ENCODE data around the gene TEX19.
"Not testable (repeated sequence)": the region's sequence is repeated elsewhere in the genome, so short reads cannot be mapped to it uniquely, and the experiment has no call there.

The TEX19 gene

GRCh38 chr17:82369211-82369610 lies 10.2 kb downstream of the TEX19 start:
- Histone ChIP-seq H3K79me1 (ENCODE audit: low read length) (no peaks in the 10 kb centered on the region), H3K27me3 (ENCODE audit: insufficient read depth, low read length, poor library complexity) (peaks cover 16% of the 10 kb centered on the region)

GRCh38 chr17:82370471-82371332 lies 11.7 kb downstream of the TEX19 start:
- Histone ChIP-seq H3K27ac (ENCODE audit: low read depth, low read length) (no peak overlapping the region), H3K79me1 (ENCODE audit: low read length) (no peaks in the 10 kb centered on the region), H3K4ac (ENCODE audit: low read depth, low read length) (no peak overlapping the region), H2BK15ac (replicated peaks; ENCODE audit: low read depth) (no peak overlapping the region), H2BK120ac (ENCODE audit: low read depth, low read length) (no peak overlapping the region), H3K23ac (ENCODE audit: low read length) (no peak overlapping the region), H3K79me2 (ENCODE audit: control insufficient read depth, insufficient read depth, low read length) (no peaks in the 10 kb centered on the region), H4K8ac (ENCODE audit: low read depth, low read length) (no peak overlapping the region), H3K18ac (ENCODE audit: low read length) (no peak overlapping the region), H4K5ac (ENCODE audit: low read length) (no peak overlapping the region), H3K36me3 (ENCODE audit: control insufficient read depth, insufficient read depth, low read length) (no peaks in the 10 kb centered on the region), H3K9ac (ENCODE audit: low read length) (no peak overlapping the region), H2AK5ac (ENCODE audit: low read length) (no peak overlapping the region), H3K56ac (ENCODE audit: low read length) (peak overlapping the region; percentile 25), H3K4me3 (ENCODE audit: low read length) (no peak overlapping the region), H2BK5ac (ENCODE audit: low read length) (no peak overlapping the region), H3K4me1 (ENCODE audit: control insufficient read depth, low read depth, low read length) (no peaks in the 10 kb centered on the region), H3K27me3 (ENCODE audit: insufficient read depth, low read length, poor library complexity) (peaks cover 16% of the 10 kb centered on the region), H3K4me2 (ENCODE audit: low read length) (no peak overlapping the region)
- no peak for DNase-seq
- WGBS (ENCODE audit: extremely low coverage, insufficient coverage, low lambda C conversion rate), result no CpG with 5 or more reads among the region's 38 CpGs

More at GRCh38 chr17:82369211-82369610, 10.2 kb downstream of the TEX19 start:
- Histone ChIP-seq H3K4me1 (ENCODE audit: control insufficient read depth, low read depth, low read length) (no peaks in the 10 kb centered on the region), H3K36me3 (ENCODE audit: control insufficient read depth, insufficient read depth, low read length) (no peaks in the 10 kb centered on the region), H2AK5ac (ENCODE audit: low read length) (no peak overlapping the region), H3K9ac (ENCODE audit: low read length) (no peak overlapping the region), H3K4me2 (ENCODE audit: low read length) (no peak overlapping the region), H2BK120ac (ENCODE audit: low read depth, low read length) (no peak overlapping the region), H4K8ac (ENCODE audit: low read depth, low read length) (no peak overlapping the region), H3K4ac (ENCODE audit: low read depth, low read length) (no peak overlapping the region), H2BK15ac (replicated peaks; ENCODE audit: low read depth) (no peak overlapping the region), H2BK5ac (ENCODE audit: low read length) (no peak overlapping the region), H3K18ac (ENCODE audit: low read length) (no peak overlapping the region), H3K56ac (ENCODE audit: low read length) (no peak overlapping the region), H3K23ac (ENCODE audit: low read length) (no peak overlapping the region), H3K4me3 (ENCODE audit: low read length) (no peak overlapping the region), H3K79me2 (ENCODE audit: control insufficient read depth, insufficient read depth, low read length) (no peaks in the 10 kb centered on the region), H3K27ac (ENCODE audit: low read depth, low read length) (no peak overlapping the region), H4K5ac (ENCODE audit: low read length) (no peak overlapping the region)
- WGBS (ENCODE audit: extremely low coverage, insufficient coverage, low lambda C conversion rate), result no CpG with 5 or more reads among the region's 7 CpGs
- no peak for DNase-seq

DNA sequence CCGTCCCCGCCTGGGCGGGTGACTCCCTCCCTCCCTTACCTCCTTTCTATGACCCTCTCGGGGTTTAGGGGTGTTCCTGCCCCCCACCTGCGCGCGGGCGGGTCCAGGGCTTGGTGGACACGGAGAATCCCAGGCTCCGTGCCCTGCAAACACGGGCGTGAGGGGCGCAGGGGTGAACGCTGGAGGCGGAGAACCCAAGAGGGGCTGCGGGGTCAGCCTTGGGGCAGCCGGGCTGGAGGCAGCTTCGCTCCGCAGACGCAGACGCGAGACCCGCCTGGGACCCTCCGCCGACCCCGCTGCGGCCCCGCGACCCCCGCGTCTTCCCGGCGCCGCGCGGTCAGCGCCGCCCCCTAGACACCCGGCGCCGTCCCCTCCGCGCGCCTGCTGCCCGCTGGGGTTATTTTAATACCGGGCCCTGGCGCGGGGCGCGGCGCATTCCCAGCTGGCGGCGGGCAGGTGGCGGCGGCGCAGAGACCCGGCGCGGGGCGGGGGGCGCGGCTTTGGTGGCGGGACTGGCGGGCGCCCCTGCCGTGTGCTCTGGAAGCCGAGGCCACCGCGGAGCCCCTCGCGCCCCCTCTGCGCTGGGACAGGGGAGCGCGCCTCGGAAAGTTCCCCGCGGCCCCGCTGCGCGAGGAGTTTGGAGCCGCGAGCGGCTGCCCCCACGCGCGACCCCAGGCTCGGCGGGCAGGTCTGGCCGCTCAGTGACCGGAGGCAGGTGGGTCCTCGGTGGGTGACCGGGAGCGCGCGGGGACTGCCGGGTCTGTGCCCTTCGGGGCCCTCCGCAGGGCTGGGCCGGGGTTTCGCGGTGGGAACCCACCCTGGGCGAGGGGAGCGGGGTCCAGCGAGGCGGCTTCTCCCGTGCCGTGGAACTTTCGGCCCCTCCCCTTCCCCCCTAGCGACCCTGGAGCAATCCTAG lies 12.5 kb downstream of the TEX19 start, which contains the start of gene UTS2R:
Gene UTS2R, plus strand, starts transcription at position 433 of the 916 bp plus-strand sequence. CDS start 2,560 bp downstream, outside the sequence.
- no CpG with 5 or more reads among the region's 109 CpGs for WGBS (ENCODE audit: extremely low coverage, insufficient coverage, low lambda C conversion rate)
- Histone ChIP-seq H4K5ac (ENCODE audit: low read length) (no peak within 1 kb of the TSS), H2BK5ac (ENCODE audit: low read length) (no peak within 1 kb of the TSS), H2BK15ac (replicated peaks; ENCODE audit: low read depth) (no peak within 1 kb of the TSS), H3K27ac (ENCODE audit: low read depth, low read length) (no peak within 1 kb of the TSS), H3K36me3 (ENCODE audit: control insufficient read depth, insufficient read depth, low read length) (no peaks in the 10 kb centered on the region), H2BK120ac (ENCODE audit: low read depth, low read length) (no peak within 1 kb of the TSS), H3K4me3 (ENCODE audit: low read length) (no peak within 1 kb of the TSS), H3K9ac (ENCODE audit: low read length) (peak within 1 kb of the TSS; percentile 21), H3K4ac (ENCODE audit: low read depth, low read length) (no peak within 1 kb of the TSS), H3K27me3 (ENCODE audit: insufficient read depth, low read length, poor library complexity) (peaks cover 16% of the 10 kb centered on the region), H3K4me1 (ENCODE audit: control insufficient read depth, low read depth, low read length) (no peaks in the 10 kb centered on the region), H3K4me2 (ENCODE audit: low read length) (peak within 1 kb of the TSS; percentile 22), H3K79me2 (ENCODE audit: control insufficient read depth, insufficient read depth, low read length) (no peaks in the 10 kb centered on the region), H3K56ac (ENCODE audit: low read length) (peak within 1 kb of the TSS; percentile 42), H3K23ac (ENCODE audit: low read length) (no peak within 1 kb of the TSS), H4K8ac (ENCODE audit: low read depth, low read length) (no peak within 1 kb of the TSS), H3K79me1 (ENCODE audit: low read length) (no peaks in the 10 kb centered on the region), H2AK5ac (ENCODE audit: low read length) (no peak within 1 kb of the TSS), H3K18ac (ENCODE audit: low read length) (no peak within 1 kb of the TSS)
- no peak for DNase-seq

GRCh38 chr17:82372249-82373071 lies 13.4 kb downstream of the TEX19 start:
- Histone ChIP-seq H3K4me1 (ENCODE audit: control insufficient read depth, low read depth, low read length) (no peaks in the 10 kb centered on the region), H3K4me2 (ENCODE audit: low read length) (no peak overlapping the region), H3K79me1 (ENCODE audit: low read length) (no peaks in the 10 kb centered on the region), H3K36me3 (ENCODE audit: control insufficient read depth, insufficient read depth, low read length) (no peaks in the 10 kb centered on the region), H2BK120ac (ENCODE audit: low read depth, low read length) (no peak overlapping the region), H3K4ac (ENCODE audit: low read depth, low read length) (no peak overlapping the region), H3K56ac (ENCODE audit: low read length) (peak overlapping the region; percentile 25), H4K5ac (ENCODE audit: low read length) (no peak overlapping the region), H3K27ac (ENCODE audit: low read depth, low read length) (no peak overlapping the region), H4K8ac (ENCODE audit: low read depth, low read length) (no peak overlapping the region), H3K27me3 (ENCODE audit: insufficient read depth, low read length, poor library complexity) (peaks cover 16% of the 10 kb centered on the region), H3K18ac (ENCODE audit: low read length) (no peak overlapping the region), H3K4me3 (ENCODE audit: low read length) (no peak overlapping the region), H2BK5ac (ENCODE audit: low read length) (no peak overlapping the region), H3K79me2 (ENCODE audit: control insufficient read depth, insufficient read depth, low read length) (no peaks in the 10 kb centered on the region), H3K9ac (ENCODE audit: low read length) (no peak overlapping the region), H3K23ac (ENCODE audit: low read length) (no peak overlapping the region), H2AK5ac (ENCODE audit: low read length) (no peak overlapping the region), H2BK15ac (replicated peaks; ENCODE audit: low read depth) (no peak overlapping the region)
- WGBS (ENCODE audit: extremely low coverage, insufficient coverage, low lambda C conversion rate), result no CpG with 5 or more reads among the region's 41 CpGs
- DNase-seq, result peak; percentile 27

- WGBS (ENCODE audit: extremely low coverage, insufficient coverage, low lambda C conversion rate), result no CpG with 5 or more reads among the region's 10 CpGs
Measured at GRCh38 chr17:82373072-82373452, 14.0 kb downstream of the TEX19 start.

More at GRCh38 chr17:82373072-82373452, 14.0 kb downstream of the TEX19 start:
- not testable (repeated sequence) for H3K4ac ChIP-seq (ENCODE audit: low read depth, low read length); H3K79me1 ChIP-seq (ENCODE audit: low read length); H4K8ac ChIP-seq (ENCODE audit: low read depth, low read length); H3K23ac ChIP-seq (ENCODE audit: low read length); H4K5ac ChIP-seq (ENCODE audit: low read length); H2BK15ac ChIP-seq (replicated peaks; ENCODE audit: low read depth); H3K18ac ChIP-seq (ENCODE audit: low read length); H3K4me3 ChIP-seq (ENCODE audit: low read length); H3K27ac ChIP-seq (ENCODE audit: low read depth, low read length); H3K9ac ChIP-seq (ENCODE audit: low read length); H3K4me1 ChIP-seq (ENCODE audit: control insufficient read depth, low read depth, low read length); H2BK5ac ChIP-seq (ENCODE audit: low read length); H2BK120ac ChIP-seq (ENCODE audit: low read depth, low read length); H3K79me2 ChIP-seq (ENCODE audit: control insufficient read depth, insufficient read depth, low read length); H3K56ac ChIP-seq (ENCODE audit: low read length); DNase-seq; H2AK5ac ChIP-seq (ENCODE audit: low read length); H3K36me3 ChIP-seq (ENCODE audit: control insufficient read depth, insufficient read depth, low read length); H3K4me2 ChIP-seq (ENCODE audit: low read length)
- H3K27me3 ChIP-seq (ENCODE audit: insufficient read depth, low read length, poor library complexity), result peaks cover 16% of the 10 kb centered on the region

Measured in mesendoderm (in vitro differentiated cells).